ENCODE results near the gene ANKIB1. TPM values are rescaled to one million over a fixed set of nuclear protein-coding genes. Genes with fewer than 3 reads are reported as not detected.
A peak's percentile ranks its signal among the peaks of the same experiment; 100 is the strongest.

ANKIB1 gene, protein sequence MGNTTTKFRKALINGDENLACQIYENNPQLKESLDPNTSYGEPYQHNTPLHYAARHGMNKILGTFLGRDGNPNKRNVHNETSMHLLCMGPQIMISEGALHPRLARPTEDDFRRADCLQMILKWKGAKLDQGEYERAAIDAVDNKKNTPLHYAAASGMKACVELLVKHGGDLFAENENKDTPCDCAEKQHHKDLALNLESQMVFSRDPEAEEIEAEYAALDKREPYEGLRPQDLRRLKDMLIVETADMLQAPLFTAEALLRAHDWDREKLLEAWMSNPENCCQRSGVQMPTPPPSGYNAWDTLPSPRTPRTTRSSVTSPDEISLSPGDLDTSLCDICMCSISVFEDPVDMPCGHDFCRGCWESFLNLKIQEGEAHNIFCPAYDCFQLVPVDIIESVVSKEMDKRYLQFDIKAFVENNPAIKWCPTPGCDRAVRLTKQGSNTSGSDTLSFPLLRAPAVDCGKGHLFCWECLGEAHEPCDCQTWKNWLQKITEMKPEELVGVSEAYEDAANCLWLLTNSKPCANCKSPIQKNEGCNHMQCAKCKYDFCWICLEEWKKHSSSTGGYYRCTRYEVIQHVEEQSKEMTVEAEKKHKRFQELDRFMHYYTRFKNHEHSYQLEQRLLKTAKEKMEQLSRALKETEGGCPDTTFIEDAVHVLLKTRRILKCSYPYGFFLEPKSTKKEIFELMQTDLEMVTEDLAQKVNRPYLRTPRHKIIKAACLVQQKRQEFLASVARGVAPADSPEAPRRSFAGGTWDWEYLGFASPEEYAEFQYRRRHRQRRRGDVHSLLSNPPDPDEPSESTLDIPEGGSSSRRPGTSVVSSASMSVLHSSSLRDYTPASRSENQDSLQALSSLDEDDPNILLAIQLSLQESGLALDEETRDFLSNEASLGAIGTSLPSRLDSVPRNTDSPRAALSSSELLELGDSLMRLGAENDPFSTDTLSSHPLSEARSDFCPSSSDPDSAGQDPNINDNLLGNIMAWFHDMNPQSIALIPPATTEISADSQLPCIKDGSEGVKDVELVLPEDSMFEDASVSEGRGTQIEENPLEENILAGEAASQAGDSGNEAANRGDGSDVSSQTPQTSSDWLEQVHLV
- total RNA-seq = 58.1 and 66.1 TPM in 2 replicates
- long read RNA-seq, full-length matches to known transcripts = 1 of 31 reads
- long read RNA-seq, partial matches to known transcripts = 15 of 31 reads
- long read RNA-seq, other reads (novel, unspliced or antisense) = 15 of 31 reads

DNA sequence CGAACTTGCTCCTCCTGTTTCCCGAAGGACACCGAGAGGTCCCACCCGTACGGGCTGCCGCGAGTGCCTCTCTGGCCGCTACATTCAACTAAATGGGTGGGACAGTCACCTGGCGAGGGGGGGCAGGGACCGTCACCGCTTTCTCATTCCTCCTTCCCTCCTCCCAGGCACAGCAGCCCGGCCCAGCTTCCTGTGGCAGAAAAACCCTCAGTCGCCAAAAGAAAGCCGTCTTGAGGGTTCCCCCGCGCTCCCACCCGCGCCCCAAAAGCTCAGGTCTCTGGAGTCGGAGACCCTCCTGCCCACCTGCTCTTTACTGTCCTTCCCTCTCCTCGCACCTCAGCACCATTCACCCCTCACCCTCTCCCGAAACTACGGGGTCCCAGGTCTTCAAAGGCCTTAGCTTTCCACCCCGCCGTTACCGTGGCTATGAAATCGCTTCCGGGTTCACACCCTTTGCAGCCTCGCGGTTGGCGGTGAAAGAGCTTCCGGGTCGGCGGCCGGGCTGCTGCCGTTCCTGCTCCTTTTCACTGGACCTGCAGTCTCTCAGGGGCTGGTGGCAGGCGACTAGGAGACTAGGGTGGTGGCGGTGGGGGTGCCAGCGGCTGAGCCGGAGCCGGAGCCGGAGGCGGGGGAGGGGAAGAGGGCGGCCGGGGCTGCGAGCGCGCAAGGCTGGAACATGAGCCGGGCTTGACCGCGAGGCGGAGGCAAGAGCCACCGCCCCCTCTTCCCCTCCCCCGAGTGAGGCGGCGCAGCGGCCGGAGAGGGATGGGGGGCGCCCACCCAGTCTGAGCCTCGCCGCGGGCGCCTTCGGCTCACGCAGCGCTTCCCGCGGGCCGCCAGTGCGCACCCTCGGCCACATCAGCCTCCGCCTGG lies at the start of gene ANKIB1, which contains the start of gene KRIT1:
ANKIB1 (plus strand) TSS at position 488 of the 873 bp plus-strand sequence. CDS start 49,005 bp downstream, outside the sequence.
KRIT1 (minus strand) TSS at position 428 of the 873 bp plus-strand sequence. CDS start 3,779 bp downstream, outside the sequence.
- peaks cover 36% of the 10 kb centered on the region for H3K4me1 Mint-ChIP-seq (ENCODE audit: low read depth)
- H3K27ac Mint-ChIP-seq = peak within 1 kb of the TSS; percentile 100
- H3K9me3 Mint-ChIP-seq (ENCODE audit: low read depth) = no peaks in the 10 kb centered on the region
- no peaks in the 10 kb centered on the region for H3K27me3 Mint-ChIP-seq
- no peak for TF ChIP-seq CTCF (IDR thresholded peaks at IDR 0.05; ENCODE audit: unreplicated experiment)
- peak within 1 kb of the TSS; percentile 98 for H3K4me3 Mint-ChIP-seq (ENCODE audit: low read depth)
- DNase-seq (ENCODE audit: low spot score, unreplicated experiment) = peak; percentile 80
- H3K36me3 Mint-ChIP-seq (ENCODE audit: insufficient read depth) = peaks cover 2% of the 10 kb centered on the region

- no peaks in the 10 kb centered on the region for H3K27me3 Mint-ChIP-seq
- DNase-seq (ENCODE audit: low spot score, unreplicated experiment) = no peak
- peak overlapping the region; percentile 17 for H3K27ac Mint-ChIP-seq
- no peak overlapping the region for H3K4me3 Mint-ChIP-seq (ENCODE audit: low read depth)
- H3K4me1 Mint-ChIP-seq (ENCODE audit: low read depth) = peaks cover 4% of the 10 kb centered on the region
- no peak for TF ChIP-seq CTCF (IDR thresholded peaks at IDR 0.05; ENCODE audit: unreplicated experiment)
- peaks cover 23% of the 10 kb centered on the region for H3K36me3 Mint-ChIP-seq (ENCODE audit: insufficient read depth)
- peaks cover 5% of the 10 kb centered on the region for H3K9me3 Mint-ChIP-seq (ENCODE audit: low read depth)
Measured at GRCh38 chr7:92200791-92201190, 45.0 kb upstream of the ANKIB1 start.

GRCh38 chr7:92205987-92206386 lies 39.8 kb upstream of the ANKIB1 start:
- no peak for TF ChIP-seq CTCF (IDR thresholded peaks at IDR 0.05; ENCODE audit: unreplicated experiment)
- Mint-ChIP-seq H3K27me3 (no peaks in the 10 kb centered on the region), H3K4me3 (ENCODE audit: low read depth) (no peak overlapping the region), H3K27ac (no peak overlapping the region), H3K4me1 (ENCODE audit: low read depth) (no peaks in the 10 kb centered on the region), H3K36me3 (ENCODE audit: insufficient read depth) (peaks cover 39% of the 10 kb centered on the region), H3K9me3 (ENCODE audit: low read depth) (no peaks in the 10 kb centered on the region)
- DNase-seq (ENCODE audit: low spot score, unreplicated experiment) = no peak

GRCh38 chr7:92206672-92207071 lies 39.1 kb upstream of the ANKIB1 start:
- Mint-ChIP-seq H3K27me3 (no peaks in the 10 kb centered on the region), H3K36me3 (ENCODE audit: insufficient read depth) (peaks cover 42% of the 10 kb centered on the region)
- no peak for TF ChIP-seq CTCF (IDR thresholded peaks at IDR 0.05; ENCODE audit: unreplicated experiment)

More at GRCh38 chr7:92206672-92207071, 39.1 kb upstream of the ANKIB1 start:
- Mint-ChIP-seq H3K9me3 (ENCODE audit: low read depth) (no peaks in the 10 kb centered on the region), H3K27ac (no peak overlapping the region), H3K4me1 (ENCODE audit: low read depth) (no peaks in the 10 kb centered on the region), H3K4me3 (ENCODE audit: low read depth) (no peak overlapping the region)
- no peak for DNase-seq (ENCODE audit: low spot score, unreplicated experiment)

Measured in progenitor cell of endocrine pancreas (in vitro differentiated cells).